ENCODE measurements around the gene SPAG9. TPM values are rescaled to one million over a fixed set of nuclear protein-coding genes. Genes with fewer than 3 reads are reported as not detected.
A peak's percentile ranks its signal among the peaks of the same experiment; 100 is the strongest.

The SPAG9 gene
- total and polyA plus RNA-seq, 2 experiments from 2014 or later = 12.1 to 66.2 TPM

DNA sequence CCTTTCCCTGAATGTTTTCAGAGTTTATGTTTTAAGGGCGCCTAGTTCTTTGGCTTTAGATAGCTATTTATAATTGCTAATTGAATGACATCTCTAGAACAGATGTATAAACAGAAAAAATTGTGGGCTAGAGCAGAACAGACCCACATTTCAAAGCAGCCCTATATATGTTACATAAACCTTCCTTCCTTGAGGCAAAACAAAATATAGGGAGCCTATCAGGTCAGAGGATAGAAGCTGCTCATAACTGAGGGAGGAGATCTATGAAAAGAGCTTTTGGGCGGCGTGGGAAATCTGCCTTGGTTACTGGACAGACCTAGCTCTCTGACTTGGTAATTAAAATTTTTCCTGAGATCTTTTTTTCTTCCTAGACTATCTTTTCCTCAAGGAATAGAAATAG is 68.4 kb downstream of the SPAG9 start:
- TF ChIP-seq, protein P1, sequence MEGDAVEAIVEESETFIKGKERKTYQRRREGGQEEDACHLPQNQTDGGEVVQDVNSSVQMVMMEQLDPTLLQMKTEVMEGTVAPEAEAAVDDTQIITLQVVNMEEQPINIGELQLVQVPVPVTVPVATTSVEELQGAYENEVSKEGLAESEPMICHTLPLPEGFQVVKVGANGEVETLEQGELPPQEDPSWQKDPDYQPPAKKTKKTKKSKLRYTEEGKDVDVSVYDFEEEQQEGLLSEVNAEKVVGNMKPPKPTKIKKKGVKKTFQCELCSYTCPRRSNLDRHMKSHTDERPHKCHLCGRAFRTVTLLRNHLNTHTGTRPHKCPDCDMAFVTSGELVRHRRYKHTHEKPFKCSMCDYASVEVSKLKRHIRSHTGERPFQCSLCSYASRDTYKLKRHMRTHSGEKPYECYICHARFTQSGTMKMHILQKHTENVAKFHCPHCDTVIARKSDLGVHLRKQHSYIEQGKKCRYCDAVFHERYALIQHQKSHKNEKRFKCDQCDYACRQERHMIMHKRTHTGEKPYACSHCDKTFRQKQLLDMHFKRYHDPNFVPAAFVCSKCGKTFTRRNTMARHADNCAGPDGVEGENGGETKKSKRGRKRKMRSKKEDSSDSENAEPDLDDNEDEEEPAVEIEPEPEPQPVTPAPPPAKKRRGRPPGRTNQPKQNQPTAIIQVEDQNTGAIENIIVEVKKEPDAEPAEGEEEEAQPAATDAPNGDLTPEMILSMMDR (IDR thresholded peaks at IDR 0.05; ENCODE audit: low read depth, low read length) = no peak
- no peaks in the 10 kb centered on the region for H3K27me3 ChIP-seq
- H3K9me3 ChIP-seq (ENCODE audit: low read depth) = no peaks in the 10 kb centered on the region
- no peaks in the 10 kb centered on the region for H3K36me3 ChIP-seq
- peaks cover 11% of the 10 kb centered on the region for H3K4me1 ChIP-seq (ENCODE audit: low read depth)
- H3K27ac ChIP-seq = no peak overlapping the region
- DNase-seq (ENCODE audit: low read depth in 1 of 2, low spot score in 1 of 2) = no peak
- H3K4me3 ChIP-seq = no peak overlapping the region

DNA sequence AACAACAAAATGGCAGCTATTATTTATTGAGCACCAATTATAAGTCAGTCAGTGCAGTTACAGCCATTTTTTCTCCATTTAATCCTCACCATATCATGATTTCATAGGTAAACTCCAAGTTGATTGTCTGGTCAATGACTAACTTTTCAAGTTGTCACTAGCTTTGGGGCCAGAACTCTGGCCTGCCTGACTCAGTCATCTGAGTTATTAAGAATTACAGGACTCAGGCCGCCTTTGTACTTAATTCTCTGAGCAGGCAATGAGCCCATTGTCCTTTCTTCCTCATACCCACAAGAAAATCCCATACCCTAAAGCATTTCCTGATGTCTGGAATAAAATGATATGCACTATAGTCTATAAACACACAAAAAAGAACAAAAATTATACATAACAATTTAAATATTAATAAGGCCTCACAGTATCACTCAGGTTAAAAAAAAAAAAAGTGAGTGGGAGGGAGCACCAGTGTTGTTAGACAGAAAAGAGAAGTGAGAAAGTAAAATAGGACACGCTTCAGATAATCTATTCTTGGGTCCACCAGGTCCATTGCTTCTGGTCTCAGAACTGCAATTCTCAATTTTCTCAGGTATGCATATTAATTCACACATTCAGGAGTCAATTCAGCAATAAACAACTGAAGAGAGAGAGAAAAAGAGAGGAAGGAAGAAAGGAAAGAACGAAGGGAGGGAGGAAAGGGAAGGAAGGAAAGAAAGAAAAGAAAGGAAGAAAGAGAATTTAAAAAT is 70.2 kb downstream of the SPAG9 start:
- Histone ChIP-seq H3K36me3 (no peaks in the 10 kb centered on the region), H3K9me3 (ENCODE audit: low read depth) (no peaks in the 10 kb centered on the region), H3K4me1 (ENCODE audit: low read depth) (peaks cover 6% of the 10 kb centered on the region), H3K27ac (no peak overlapping the region), H3K27me3 (no peaks in the 10 kb centered on the region), H3K4me3 (no peak overlapping the region)
- no peak for DNase-seq (ENCODE audit: low read depth in 1 of 2, low spot score in 1 of 2)
- TF ChIP-seq, protein P1 (IDR thresholded peaks at IDR 0.05; ENCODE audit: low read depth, low read length) = no peak

DNA sequence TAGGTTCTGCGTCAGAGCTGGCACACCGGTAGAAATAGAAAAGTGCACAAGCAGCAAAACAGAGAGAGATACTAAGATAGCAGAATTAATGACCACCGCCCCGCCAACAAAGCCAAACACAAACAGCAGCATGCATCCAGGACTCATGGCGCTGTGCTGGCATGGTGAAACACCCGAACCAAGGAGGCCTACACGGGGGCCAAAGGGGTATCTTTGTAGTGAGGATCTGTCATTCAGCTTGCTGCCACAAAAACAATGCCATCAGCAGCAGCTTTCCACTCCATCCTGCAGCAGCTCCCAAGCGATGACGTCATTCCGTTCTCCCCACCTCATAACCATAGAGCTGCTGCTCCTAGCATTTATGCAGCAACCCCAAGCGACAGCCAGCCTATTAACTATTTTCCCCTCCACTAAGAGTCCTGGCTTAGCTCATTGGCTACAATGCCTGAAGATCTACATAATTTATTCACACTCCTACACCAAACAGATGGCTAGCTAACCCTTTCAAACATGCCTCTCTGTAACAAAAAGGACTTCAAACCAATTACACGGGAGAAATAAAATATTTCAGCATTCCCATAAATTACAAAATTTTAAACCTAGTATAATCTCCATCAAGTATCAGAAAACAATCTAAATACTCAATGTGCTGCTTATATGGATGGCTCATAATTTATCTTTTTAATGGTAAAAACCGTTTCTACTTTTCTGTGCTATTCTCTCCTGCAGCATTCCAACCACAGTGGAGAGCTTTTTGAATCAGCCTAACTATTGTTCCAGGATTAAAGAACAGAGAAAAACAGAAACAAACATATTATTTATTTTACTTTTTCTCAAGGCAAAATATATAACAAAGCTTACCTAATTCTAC is 73.9 kb downstream of the SPAG9 start:
- TF ChIP-seq, protein P1 (IDR thresholded peaks at IDR 0.05; ENCODE audit: low read depth, low read length) = no peak
- Histone ChIP-seq H3K27ac (peak overlapping the region; percentile 81), H3K36me3 (no peaks in the 10 kb centered on the region), H3K4me1 (ENCODE audit: low read depth) (peaks cover 8% of the 10 kb centered on the region), H3K4me3 (peak overlapping the region; percentile 7), H3K27me3 (no peaks in the 10 kb centered on the region), H3K9me3 (ENCODE audit: low read depth) (no peaks in the 10 kb centered on the region)
- DNase-seq (ENCODE audit: low read depth in 1 of 2, low spot score in 1 of 2) = peak; percentile 92 to 97

DNA sequence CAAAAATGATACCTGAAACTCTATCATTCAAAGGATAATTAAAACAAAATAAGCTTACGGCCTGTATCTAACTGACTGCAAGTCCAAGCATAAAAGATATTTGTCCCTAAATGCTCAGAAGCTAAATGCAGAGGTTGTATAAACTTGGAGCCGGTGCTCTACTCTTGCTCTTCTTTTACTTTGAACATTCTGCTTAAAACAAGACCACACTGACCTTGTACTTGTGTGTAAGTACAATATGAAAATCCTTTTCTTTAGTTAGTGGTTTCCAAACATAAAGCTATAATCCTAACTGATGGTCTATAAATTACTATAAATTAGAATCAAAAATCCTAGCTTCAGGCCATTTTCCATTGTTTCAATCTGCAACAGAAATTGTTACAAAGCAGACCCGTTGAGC is 74.6 kb downstream of the SPAG9 start:
- Histone ChIP-seq H3K36me3 (peaks cover 3% of the 10 kb centered on the region), H3K9me3 (ENCODE audit: low read depth) (no peaks in the 10 kb centered on the region), H3K27me3 (no peaks in the 10 kb centered on the region), H3K4me1 (ENCODE audit: low read depth) (peaks cover 8% of the 10 kb centered on the region), H3K27ac (peak overlapping the region; percentile 81), H3K4me3 (peak overlapping the region; percentile 7)
- no peak for DNase-seq (ENCODE audit: low read depth in 1 of 2, low spot score in 1 of 2)
- TF ChIP-seq, protein P1 (IDR thresholded peaks at IDR 0.05; ENCODE audit: low read depth, low read length) = no peak

DNA sequence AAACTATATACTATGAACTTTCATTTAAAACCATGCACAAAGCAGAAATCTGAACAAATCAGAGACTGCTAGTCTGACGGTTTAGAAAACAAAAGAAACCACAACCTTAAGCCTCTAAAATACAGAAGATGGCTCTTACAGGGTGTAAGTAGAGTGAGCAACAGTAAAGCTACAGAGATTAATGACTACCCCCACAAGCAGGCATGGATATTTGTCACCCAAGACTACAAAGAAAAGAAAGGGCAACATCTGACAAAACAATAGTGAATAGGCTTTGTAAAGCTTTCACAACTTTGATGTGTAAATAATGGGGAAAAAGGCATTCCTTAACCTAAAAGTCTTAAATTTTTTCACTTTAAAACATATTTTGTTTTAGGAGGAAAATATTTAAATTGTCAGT is 75.0 kb downstream of the SPAG9 start:
- Histone ChIP-seq H3K27ac (peak overlapping the region; percentile 81), H3K4me3 (peak overlapping the region; percentile 7), H3K36me3 (peaks cover 7% of the 10 kb centered on the region), H3K9me3 (ENCODE audit: low read depth) (no peaks in the 10 kb centered on the region), H3K27me3 (no peaks in the 10 kb centered on the region), H3K4me1 (ENCODE audit: low read depth) (peaks cover 8% of the 10 kb centered on the region)
- TF ChIP-seq, protein P1 (IDR thresholded peaks at IDR 0.05; ENCODE audit: low read depth, low read length) = no peak
- DNase-seq (ENCODE audit: low read depth in 1 of 2, low spot score in 1 of 2) = peak in 1 of 2 donors; percentile 29
